HG03097 (cell line): ENCODE measurements around the gene MCAT.

Experiments
- ATAC-seq: cut with Tn5 transposase; IDR thresholded peaks from one replicate; pipeline ENCODE4 v1.9.1; 2021; ENCODE audit not compliant: unreplicated experiment, low FRiP score

The MCAT gene, protein sequence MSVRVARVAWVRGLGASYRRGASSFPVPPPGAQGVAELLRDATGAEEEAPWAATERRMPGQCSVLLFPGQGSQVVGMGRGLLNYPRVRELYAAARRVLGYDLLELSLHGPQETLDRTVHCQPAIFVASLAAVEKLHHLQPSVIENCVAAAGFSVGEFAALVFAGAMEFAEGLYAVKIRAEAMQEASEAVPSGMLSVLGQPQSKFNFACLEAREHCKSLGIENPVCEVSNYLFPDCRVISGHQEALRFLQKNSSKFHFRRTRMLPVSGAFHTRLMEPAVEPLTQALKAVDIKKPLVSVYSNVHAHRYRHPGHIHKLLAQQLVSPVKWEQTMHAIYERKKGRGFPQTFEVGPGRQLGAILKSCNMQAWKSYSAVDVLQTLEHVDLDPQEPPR

GRCh38 chr22:43142880-43143562, at the start of gene MCAT:
TSS of gene MCAT (minus strand) at chr22:43143398. CDS start at chr22:43143348, 50 bp downstream.
- peak; percentile 57 for ATAC-seq

GRCh38 chr22:43191831-43192230, 48.6 kb upstream of the MCAT start:
- no peak for ATAC-seq

DNA sequence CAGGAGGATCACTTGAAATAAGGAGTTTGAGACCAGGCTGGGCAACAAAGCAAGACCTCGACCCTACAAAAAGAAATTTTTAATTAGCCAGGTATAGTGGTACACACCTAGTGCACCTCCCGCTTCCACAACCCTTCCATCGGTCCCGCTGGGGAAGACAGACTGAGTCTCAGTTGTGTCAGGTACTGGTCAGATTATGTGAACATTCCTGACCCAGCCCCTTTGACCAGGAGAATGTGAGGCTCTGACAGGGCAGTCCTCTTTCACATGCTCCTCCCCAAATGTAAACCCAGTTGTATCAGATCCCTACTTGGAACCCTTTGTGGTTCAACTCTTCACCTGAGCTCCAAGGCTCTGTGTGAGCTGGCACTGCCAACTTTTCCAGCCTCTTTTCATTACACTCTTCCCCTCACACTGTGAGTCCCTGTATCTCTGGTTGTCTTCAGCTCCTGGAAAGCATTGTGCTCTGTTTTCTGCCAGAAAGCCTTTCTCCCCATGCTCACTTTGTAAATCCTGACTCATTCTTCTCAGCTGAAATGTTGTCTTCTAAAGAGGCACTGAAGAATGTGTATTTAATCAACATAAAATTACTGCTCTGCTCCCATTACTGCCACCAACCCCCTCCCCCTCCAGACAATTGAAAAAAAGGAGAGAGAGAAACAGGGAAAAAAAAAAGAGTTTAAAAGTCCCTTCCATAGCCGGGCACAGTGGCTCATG, 45.8 kb upstream of the MCAT start:
- no peak for ATAC-seq

GRCh38 chr22:43187171-43188099, 44.2 kb upstream of the MCAT start:
- peak; percentile 74 for ATAC-seq

- peak; percentile 40 for ATAC-seq
Measured at GRCh38 chr22:43186272-43187170, 43.3 kb upstream of the MCAT start, which contains the start of gene TTLL12. TSS of gene TTLL12 (minus strand) at chr22:43187134. CDS start at chr22:43187069, 65 bp downstream.

DNA sequence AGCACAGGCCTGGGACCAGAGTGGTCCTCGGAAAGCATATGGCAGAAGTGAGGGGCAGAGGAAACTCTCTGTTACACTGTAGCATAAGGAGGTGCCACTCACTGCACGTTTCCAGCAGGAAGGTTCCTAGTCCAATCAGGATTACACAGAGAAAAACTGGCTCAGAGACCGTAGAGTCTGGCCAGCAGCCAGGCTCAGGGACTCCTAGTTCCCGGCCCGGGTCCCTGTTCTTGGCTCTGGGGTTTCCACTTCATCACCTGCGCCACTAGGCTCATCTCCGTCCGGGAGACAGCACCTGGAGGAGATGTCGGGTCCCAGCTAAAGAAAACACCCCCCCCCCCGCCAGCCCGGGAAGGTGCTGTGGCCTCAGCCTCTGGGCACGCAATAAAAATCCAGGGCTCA, 42.7 kb upstream of the MCAT start:
- no peak for ATAC-seq

DNA sequence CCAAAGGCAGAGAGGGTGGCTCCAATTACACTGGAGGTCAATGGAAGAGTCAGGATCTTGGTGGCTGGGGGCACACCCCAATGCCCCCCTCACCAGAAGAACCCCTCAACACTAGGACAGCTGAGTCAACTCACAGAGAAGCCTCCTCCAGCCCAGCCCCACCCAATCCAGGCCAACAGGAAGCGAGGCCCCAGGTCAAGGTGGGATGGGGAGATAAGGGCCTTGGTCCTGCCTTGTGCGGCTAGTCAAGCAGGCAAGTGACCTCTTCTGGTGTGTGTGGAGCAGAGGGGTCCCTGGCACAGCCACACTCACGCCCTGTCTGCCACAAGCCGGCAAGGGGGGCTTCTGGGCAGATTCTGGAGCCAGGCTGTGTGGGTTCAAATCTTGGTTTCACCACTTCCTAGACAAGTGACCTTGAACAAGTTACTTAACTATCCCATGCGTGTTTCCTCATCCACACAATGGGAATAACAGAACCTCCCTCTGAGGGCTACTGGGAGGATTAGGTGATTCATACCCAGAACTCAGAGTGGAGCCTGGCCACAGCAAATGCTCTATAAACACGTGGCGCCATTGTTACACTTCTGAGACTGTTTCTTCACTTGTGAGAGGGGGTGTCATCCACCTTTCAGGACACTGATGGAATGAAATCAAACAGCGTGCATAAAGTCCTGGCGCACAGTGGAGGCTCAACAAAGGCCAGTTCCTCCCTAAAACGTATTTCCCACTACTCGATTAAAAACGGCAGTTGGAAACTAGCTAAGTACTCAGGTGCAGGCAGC, 40.5 kb upstream of the MCAT start:
- ATAC-seq, result no peak

- no peak for ATAC-seq
Measured at GRCh38 chr22:43182726-43183125, 39.5 kb upstream of the MCAT start.

DNA sequence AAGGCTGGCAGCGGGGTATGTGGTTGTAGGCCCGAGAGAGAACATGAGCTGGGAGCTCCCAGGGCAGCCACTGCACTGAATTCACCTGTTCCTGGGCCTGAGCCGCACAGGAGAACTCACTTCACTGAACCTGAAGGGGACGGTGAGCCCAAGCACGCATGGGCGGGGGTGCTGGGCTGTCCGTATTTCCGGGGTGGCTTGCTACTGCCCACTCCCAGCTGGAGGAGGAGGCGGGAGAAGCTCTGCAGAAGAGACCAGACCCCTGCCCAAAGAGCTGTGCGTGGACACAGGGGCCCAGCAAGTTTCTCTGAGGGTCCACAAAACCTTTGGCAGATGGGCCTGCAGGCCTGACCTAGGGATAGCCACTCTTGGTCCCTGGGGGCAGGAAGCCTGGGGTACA, 38.9 kb upstream of the MCAT start:
- ATAC-seq, result no peak

DNA sequence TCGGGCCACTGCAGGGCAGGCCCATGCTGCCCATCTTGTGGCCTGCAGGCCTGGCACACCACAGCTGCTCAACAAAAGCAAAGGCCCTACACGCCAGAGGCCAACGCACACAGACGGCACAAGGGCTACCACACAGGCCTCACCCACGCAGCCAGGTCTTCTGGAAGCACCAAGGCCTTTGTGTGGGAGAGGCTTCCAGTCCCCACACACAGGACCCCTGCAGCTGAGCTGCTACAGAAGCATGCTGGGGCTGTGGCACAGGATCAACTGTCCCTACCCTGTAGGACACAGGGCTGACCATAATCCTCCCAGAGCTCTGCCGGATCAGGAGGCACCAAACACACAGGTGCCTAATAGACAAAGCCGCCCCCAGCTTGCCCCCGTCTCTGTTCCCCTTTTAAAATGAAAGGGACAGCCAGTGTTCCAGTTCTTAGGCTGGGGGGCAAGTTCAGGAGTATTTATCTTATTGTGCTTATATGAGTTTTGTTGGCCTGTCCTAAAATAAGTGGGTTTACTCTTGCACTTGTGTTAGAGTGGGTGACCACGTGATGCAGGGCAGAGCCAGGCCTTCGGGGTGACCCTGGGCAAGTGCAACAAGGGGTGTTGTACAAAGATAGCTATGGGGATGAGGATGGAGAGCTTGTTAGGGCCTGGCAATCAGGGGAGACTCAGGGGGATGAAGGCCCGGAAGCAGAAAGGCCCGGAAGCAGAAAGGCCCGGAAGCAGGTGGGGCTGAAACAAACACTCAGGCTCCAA, 38.3 kb upstream of the MCAT start:
- no peak for ATAC-seq

- no peak for ATAC-seq
Measured at GRCh38 chr22:43180670-43181069, 37.5 kb upstream of the MCAT start.

- ATAC-seq, result no peak
Measured at GRCh38 chr22:43179911-43180195, 36.7 kb upstream of the MCAT start.

DNA sequence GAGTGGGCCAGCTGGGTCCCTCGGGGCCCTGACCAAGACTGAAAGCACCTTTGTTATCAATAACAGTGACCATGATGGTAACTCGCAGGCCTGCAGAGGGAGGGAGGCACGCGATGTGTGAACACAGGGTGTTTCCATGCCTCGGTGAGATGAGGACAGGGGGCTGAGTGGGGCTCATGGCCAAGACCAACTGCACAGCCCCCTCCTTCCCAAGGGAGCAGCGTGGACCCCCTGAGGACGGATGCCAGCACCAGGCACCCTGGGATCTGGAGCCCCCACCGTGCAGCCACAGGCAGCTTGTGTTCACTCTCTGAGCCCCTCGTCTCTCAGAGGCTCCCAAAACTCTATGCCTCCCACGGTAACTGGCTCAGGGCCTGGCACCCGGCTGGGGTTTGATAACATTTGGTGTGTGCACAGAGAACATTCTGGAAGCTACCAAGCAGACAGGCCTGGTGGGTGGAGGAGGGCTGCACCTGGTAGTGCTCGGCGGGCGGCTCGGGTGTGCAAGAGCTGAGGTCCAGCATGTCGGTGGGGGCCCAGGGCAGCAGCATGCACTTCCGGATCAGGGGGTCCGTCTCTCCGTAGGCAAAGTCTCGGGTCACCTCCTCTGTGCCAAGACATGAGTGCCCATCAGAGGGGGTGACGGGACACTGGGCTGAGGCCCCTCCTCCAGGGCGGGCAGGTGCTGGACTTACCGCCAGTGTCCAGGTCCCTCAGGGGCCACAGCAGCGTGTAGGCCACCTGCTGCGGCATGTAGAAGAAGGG, 36.1 kb upstream of the MCAT start:
- no peak for ATAC-seq

GRCh38 chr22:43177479-43177878, 34.3 kb upstream of the MCAT start:
- ATAC-seq, result no peak

GRCh38 chr22:43176090-43176489, 32.9 kb upstream of the MCAT start:
- no peak for ATAC-seq

GRCh38 chr22:43174941-43175531, 31.8 kb upstream of the MCAT start:
- ATAC-seq, result no peak
